Cerebellar nuclear complex (tissue), 1 donor: ENCODE measurements around the gene SSTR1.
"Not testable (repeated sequence)": the region's sequence is repeated elsewhere in the genome, so short reads cannot be mapped to it uniquely, and the experiment has no call there.

Experiments used
- DNase-seq, 2 experiments: peaks; one replicate each; lab custom pipeline; 2025; lab: John Stamatoyannopoulos, UW

Gene SSTR1

GRCh38 chr14:38207736-38208617 is at the start of gene SSTR1:
TSS of gene SSTR1 (plus strand) at chr14:38207904. CDS start at chr14:38209390, 1,486 bp downstream.
- no peak for DNase-seq

- DNase-seq, result no peak
Measured at GRCh38 chr14:38158468-38158867, 49.2 kb upstream of the SSTR1 start.

- no peak for DNase-seq
Measured at GRCh38 chr14:38168416-38168815, 39.3 kb upstream of the SSTR1 start.

- DNase-seq, result no peak
Measured at GRCh38 chr14:38171197-38171596, 36.5 kb upstream of the SSTR1 start.

GRCh38 chr14:38174711-38175110 is 33.0 kb upstream of the SSTR1 start:
- DNase-seq, result no peak

- DNase-seq, result no peak
Measured at GRCh38 chr14:38175658-38176057, 32.0 kb upstream of the SSTR1 start.

- DNase-seq, result no peak
Measured at GRCh38 chr14:38176379-38176778, 31.3 kb upstream of the SSTR1 start.

GRCh38 chr14:38184132-38184531 is 23.6 kb upstream of the SSTR1 start:
- no peak for DNase-seq

- DNase-seq, result no peak
Measured at GRCh38 chr14:38185671-38186070, 22.0 kb upstream of the SSTR1 start.

- no peak for DNase-seq
Measured at GRCh38 chr14:38186216-38186615, 21.5 kb upstream of the SSTR1 start.

GRCh38 chr14:38187528-38187927 is 20.2 kb upstream of the SSTR1 start:
- no peak for DNase-seq

GRCh38 chr14:38189930-38190726 is 17.6 kb upstream of the SSTR1 start:
- no peak for DNase-seq

- not testable (repeated sequence) for DNase-seq
Measured at GRCh38 chr14:38190846-38191245, 16.9 kb upstream of the SSTR1 start.

- not testable (repeated sequence) for DNase-seq
Measured at GRCh38 chr14:38191491-38191890, 16.2 kb upstream of the SSTR1 start.

GRCh38 chr14:38197001-38197783 is 10.5 kb upstream of the SSTR1 start:
- DNase-seq, result no peak

GRCh38 chr14:38197784-38198335 is 9.8 kb upstream of the SSTR1 start:
- no peak for DNase-seq

- no peak for DNase-seq
Measured at GRCh38 chr14:38198425-38198824, 9.3 kb upstream of the SSTR1 start.

GRCh38 chr14:38199076-38199475 is 8.6 kb upstream of the SSTR1 start:
- no peak for DNase-seq

GRCh38 chr14:38199739-38200138 is 8.0 kb upstream of the SSTR1 start:
- DNase-seq, result no peak

- DNase-seq, result no peak
Measured at GRCh38 chr14:38201137-38201828, 6.4 kb upstream of the SSTR1 start.
